D721Med (cell line): ENCODE data around the gene DOCK3.
"Not testable (repeated sequence)": the region's sequence is repeated elsewhere in the genome, so short reads cannot be mapped to it uniquely, and the experiment has no call there.

Experiments
- DNase-seq: peaks from one replicate; pipeline ENCODE4 v3.0.0; 2011; ENCODE audit warnings: low spot score; ENCODE audit not compliant: insufficient read length
- FAIRE-seq: peaks from 2 replicates; lab custom pipeline; 2011; peaks lifted over from hg19 to GRCh38; lab: Jason Lieb, UNC
- TF ChIP-seq, protein P1 (sequence below): IDR thresholded peaks from 2 replicates; pipeline ENCODE4 v1.5.1; 2012; ENCODE audit warnings: mild to moderate bottlenecking, control low read depth; ENCODE audit not compliant: insufficient read depth; ENCODE audit errors: missing control alignments

DOCK3 gene

DNA sequence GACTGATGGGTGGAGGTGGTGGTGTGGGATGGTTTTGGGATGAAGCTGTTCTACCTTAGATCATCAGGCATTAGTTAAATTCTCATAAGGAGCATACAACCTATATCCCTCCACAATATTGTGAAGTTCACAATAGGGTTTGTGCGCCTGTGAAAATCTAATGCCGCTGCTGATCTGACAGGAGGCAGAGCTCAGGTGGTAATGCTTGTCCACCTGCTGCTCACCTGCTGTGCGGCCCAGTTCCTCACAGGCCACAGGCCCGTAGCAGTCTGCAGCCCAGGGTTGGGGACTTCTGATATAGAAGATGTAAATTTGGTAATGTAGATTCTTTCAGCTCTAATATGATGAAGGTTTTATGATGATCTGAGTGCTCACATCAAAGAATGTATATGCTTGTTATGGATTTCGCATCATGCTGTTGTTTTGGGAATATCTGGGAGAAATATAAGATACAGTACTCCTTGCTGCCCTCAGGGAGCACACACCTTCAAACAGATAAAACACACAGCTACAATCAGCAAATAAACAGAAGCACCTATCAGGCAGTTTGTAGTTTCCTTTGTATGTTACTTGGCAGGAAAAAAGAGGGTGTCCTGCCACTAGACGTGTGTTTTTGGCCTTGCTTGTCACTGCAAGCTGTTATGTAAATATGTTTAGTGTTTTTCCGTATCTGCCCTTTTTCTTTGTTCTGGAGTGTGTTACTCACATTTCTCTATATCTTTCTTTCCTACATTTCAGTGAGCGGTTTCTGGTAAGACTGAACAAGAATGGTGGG, 471.3 kb downstream of the DOCK3 start:
- FAIRE-seq = no peak
- TF ChIP-seq, protein P1, sequence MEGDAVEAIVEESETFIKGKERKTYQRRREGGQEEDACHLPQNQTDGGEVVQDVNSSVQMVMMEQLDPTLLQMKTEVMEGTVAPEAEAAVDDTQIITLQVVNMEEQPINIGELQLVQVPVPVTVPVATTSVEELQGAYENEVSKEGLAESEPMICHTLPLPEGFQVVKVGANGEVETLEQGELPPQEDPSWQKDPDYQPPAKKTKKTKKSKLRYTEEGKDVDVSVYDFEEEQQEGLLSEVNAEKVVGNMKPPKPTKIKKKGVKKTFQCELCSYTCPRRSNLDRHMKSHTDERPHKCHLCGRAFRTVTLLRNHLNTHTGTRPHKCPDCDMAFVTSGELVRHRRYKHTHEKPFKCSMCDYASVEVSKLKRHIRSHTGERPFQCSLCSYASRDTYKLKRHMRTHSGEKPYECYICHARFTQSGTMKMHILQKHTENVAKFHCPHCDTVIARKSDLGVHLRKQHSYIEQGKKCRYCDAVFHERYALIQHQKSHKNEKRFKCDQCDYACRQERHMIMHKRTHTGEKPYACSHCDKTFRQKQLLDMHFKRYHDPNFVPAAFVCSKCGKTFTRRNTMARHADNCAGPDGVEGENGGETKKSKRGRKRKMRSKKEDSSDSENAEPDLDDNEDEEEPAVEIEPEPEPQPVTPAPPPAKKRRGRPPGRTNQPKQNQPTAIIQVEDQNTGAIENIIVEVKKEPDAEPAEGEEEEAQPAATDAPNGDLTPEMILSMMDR = no peak

DNA sequence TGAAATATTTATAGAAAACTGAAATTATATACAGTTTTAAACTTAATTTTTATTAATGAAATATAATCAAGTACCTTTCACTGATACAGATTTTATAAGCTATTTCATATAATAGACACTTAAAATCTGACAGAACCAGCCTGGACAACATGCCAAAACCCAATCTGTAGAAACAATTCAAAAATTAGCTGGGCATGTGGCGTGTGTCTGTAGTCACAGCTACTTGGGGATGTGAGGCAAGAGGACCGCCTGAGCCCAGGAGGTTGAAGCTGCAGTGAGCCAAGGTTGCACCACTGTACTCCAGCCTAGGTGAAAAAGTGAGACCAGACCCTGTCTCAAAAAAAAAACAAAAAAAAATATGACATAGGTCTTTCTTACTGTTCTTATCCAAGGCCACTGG, 472.1 kb downstream of the DOCK3 start:
- no peak for DNase-seq
- FAIRE-seq = no peak
- TF ChIP-seq, protein P1 = no peak

More for the DNA sequence above, 471.3 kb downstream of the DOCK3 start:
- no peak for DNase-seq

DNA sequence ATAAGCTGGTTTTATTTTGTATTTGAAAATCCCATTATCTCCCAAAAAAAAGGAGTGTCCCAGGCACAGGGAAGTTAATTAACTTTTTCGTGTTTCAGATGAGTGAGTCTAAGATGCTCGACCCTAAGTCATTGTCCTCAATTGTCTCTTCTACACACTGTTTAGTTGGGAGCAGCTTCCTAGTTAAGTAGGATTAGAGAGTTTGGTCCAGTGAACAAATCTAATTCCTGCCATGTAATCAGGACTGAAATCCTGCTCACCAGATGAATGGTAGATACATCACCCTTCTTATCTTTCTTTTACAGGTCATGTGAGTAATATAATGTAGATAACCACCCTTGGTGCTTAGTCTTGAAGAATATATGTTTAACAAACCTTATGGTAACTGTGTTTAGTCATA, 481.4 kb downstream of the DOCK3 start:
- TF ChIP-seq, protein P1 = no peak
- DNase-seq (no peak), FAIRE-seq (peak; percentile 63)

DNA sequence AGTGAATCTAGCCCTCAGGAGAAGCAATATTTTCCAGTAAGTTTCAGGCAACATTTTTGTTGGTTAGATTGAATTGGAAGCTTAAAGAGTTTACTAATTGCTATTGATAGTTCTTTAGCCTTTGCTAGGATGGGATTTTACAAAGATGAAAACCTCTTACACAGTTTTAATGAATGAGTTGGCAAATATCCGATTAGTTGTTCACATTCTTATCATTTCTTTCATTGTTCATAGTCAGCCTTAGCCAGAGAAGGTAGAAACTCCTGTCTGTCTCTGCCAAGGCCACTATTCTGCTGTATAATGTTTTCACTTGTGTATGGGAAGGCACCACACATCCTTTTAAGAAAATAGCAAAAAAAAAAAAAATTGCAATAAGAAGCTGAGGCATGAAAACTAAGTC, 488.3 kb downstream of the DOCK3 start:
- TF ChIP-seq, protein P1 = no peak
- no peak for DNase-seq
- peak; percentile 11 for FAIRE-seq

DNA sequence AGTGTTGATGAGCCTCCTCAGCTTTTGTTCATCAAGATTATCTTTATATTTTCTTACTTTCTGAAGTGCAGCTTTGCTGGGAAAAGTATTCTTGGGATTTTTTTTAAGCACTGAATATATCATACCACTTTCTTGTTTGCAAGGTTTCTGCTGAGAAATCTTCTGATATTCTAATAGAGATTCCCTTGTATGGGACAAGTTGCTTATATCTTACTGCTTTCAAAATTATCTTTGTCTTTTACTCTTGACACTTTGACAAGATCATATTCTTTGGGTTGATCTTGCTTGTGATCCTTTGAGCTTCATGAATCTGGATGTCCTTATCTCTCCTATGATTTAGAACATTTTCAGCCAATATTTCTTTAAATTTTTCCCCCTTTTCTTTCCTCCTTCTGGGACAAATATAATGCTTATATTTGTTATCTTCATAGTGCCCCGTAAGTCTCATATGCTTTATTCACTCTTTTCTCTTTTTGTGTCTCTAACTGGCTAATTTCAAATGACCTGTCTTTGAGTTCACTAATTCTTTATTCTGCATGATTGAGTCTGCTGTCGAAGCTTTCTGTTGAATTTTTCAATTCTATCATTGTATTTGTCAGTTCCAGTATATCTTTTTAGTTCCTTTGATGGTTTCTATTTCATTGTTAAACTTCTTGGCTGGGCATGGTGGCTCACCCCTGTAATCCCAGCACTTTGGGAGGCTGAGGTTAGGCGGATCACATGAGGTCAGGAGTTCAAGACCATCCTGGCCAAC, 499.0 kb downstream of the DOCK3 start:
- DNase-seq (no peak), FAIRE-seq (no peak)
- TF ChIP-seq, protein P1 = no peak

DNA sequence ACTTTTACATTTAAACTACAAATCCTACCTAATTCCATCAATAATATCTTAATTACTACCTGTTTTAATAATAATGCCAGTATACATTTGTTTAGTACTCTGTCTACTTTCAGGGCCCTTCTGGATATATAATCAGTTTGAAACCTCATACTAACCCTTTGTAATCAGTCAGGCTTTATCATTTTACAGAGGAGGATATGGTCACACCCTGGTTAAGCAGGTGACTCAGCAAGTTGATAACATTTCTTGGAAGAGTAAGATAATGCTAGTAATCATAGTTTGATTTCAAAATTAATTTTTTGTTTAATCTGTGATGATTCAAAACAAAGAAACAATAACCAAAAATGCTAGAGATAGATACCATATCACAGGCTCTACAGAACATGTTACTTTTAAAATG, 502.2 kb downstream of the DOCK3 start:
- FAIRE-seq (no peak), DNase-seq (no peak)
- TF ChIP-seq, protein P1 = no peak

DNA sequence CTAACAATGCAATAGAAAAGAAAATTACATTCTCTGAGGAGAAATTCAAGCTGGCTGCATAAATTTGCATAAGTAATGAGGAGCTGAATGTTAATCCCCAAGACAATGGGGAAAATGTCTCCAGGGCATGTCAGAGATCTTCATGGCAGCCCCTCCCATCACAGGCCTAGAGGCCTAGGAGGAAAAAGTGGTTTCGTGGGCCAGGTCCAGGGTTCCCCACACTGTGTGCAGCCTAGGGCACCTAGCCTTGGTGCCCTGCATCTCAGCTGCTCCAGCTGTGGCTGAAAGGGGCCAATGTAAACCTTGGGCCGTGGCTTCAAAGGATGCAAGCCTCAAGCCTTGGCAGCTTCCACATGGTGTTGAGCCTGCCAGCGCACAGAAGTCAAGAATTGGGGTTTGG, 511.7 kb downstream of the DOCK3 start:
- FAIRE-seq, DNase-seq: not testable (repeated sequence)
